ENCODE data around the gene ATP8B3.

The ATP8B3 gene

GRCh38 chr19:1749373-1750342 is 62.4 kb downstream of the ATP8B3 start:
- no peak for DNase-seq (ENCODE audit: low read depth)
- no peak overlapping the region for H3K4me3 ChIP-seq (ENCODE audit: low read depth, low read length)
- TF ChIP-seq, protein P1, sequence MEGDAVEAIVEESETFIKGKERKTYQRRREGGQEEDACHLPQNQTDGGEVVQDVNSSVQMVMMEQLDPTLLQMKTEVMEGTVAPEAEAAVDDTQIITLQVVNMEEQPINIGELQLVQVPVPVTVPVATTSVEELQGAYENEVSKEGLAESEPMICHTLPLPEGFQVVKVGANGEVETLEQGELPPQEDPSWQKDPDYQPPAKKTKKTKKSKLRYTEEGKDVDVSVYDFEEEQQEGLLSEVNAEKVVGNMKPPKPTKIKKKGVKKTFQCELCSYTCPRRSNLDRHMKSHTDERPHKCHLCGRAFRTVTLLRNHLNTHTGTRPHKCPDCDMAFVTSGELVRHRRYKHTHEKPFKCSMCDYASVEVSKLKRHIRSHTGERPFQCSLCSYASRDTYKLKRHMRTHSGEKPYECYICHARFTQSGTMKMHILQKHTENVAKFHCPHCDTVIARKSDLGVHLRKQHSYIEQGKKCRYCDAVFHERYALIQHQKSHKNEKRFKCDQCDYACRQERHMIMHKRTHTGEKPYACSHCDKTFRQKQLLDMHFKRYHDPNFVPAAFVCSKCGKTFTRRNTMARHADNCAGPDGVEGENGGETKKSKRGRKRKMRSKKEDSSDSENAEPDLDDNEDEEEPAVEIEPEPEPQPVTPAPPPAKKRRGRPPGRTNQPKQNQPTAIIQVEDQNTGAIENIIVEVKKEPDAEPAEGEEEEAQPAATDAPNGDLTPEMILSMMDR (IDR thresholded peaks at IDR 0.05; ENCODE audit: control insufficient read depth, extremely low read depth, insufficient read depth), result no peak

GRCh38 chr19:1748873-1749341 is 63.2 kb downstream of the ATP8B3 start:
- no peak overlapping the region for H3K4me3 ChIP-seq (ENCODE audit: low read depth, low read length)
- TF ChIP-seq, protein P1 (IDR thresholded peaks at IDR 0.05; ENCODE audit: control insufficient read depth, extremely low read depth, insufficient read depth), result no peak
- DNase-seq (ENCODE audit: low read depth), result no peak

DNA sequence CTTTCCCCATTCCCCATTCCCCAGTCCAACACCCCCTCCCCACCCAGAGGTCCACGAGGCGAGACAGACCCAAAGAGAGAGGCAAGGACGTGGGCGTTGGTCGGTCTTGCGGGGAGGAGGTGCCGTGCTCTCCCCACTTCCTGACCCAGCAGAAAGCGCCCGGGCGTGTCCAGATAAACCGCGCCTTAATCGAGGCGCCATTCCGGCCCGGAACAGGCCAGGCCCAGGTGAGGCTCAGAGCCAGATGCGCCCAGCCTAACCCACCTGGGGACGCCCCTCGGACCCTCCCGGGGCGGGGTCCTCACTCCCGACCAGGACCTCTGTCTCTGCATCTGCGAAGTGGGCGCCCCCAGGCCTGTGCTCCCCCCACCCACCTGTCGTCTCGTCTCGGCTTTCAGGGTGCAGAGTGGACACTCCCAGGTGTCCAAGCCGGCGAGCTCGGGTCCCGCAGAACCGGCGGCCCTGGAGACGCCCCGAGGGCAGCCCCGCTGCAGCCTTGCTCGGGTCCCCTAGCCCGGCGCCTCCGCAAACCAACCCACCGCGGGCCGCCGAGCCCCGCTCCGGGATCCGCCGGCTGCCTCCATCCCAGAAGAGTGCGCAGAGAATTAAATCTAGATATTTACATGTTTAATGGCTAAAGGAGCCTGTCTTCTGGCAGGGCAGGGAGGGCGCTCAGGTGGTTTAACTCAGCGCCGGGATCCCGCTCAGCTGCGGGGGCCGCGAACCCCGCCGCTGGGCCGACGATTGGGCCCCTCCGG is 63.8 kb downstream of the ATP8B3 start:
- DNase-seq (ENCODE audit: low read depth), result no peak
- H3K4me3 ChIP-seq (ENCODE audit: low read depth, low read length), result no peak overlapping the region
- TF ChIP-seq, protein P1 (IDR thresholded peaks at IDR 0.05; ENCODE audit: control insufficient read depth, extremely low read depth, insufficient read depth), result no peak

- H3K4me3 ChIP-seq (ENCODE audit: low read depth, low read length), result no peak overlapping the region
- no peak for DNase-seq (ENCODE audit: low read depth)
- TF ChIP-seq, protein P1 (IDR thresholded peaks at IDR 0.05; ENCODE audit: control insufficient read depth, extremely low read depth, insufficient read depth), result no peak
These were observed 64.6 kb downstream of the ATP8B3 start for GRCh38 chr19:1747285-1748114.

GRCh38 chr19:1746401-1747284 is 65.4 kb downstream of the ATP8B3 start:
- no peak overlapping the region for H3K4me3 ChIP-seq (ENCODE audit: low read depth, low read length)
- TF ChIP-seq, protein P1 (IDR thresholded peaks at IDR 0.05; ENCODE audit: control insufficient read depth, extremely low read depth, insufficient read depth), result no peak
- DNase-seq (ENCODE audit: low read depth), result no peak
